ENCODE data around the gene CADPS2.

Gene CADPS2

GRCh38 chr7:122301858-122302760 is 584.2 kb downstream of the CADPS2 start:
- no peaks in the 10 kb centered on the region for H3K9me3 ChIP-seq (ENCODE audit: severe bottlenecking)
- H3K4me1 ChIP-seq (ENCODE audit: insufficient read depth, poor library complexity, severe bottlenecking), result no peaks in the 10 kb centered on the region
- no peak overlapping the region for H3K27ac ChIP-seq (ENCODE audit: poor library complexity, severe bottlenecking)
- DNase-seq (ENCODE audit: low spot score) (no peak), ATAC-seq (ENCODE audit: low read depth) (0 out of 3 replicates have a peak, but pooled peaks have one; percentile 15)
- no peaks in the 10 kb centered on the region for H3K36me3 ChIP-seq (ENCODE audit: low read depth)
- H3K4me3 ChIP-seq (ENCODE audit: severe bottlenecking), result no peak overlapping the region
- TF ChIP-seq, protein P1, sequence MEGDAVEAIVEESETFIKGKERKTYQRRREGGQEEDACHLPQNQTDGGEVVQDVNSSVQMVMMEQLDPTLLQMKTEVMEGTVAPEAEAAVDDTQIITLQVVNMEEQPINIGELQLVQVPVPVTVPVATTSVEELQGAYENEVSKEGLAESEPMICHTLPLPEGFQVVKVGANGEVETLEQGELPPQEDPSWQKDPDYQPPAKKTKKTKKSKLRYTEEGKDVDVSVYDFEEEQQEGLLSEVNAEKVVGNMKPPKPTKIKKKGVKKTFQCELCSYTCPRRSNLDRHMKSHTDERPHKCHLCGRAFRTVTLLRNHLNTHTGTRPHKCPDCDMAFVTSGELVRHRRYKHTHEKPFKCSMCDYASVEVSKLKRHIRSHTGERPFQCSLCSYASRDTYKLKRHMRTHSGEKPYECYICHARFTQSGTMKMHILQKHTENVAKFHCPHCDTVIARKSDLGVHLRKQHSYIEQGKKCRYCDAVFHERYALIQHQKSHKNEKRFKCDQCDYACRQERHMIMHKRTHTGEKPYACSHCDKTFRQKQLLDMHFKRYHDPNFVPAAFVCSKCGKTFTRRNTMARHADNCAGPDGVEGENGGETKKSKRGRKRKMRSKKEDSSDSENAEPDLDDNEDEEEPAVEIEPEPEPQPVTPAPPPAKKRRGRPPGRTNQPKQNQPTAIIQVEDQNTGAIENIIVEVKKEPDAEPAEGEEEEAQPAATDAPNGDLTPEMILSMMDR (IDR thresholded peaks at IDR 0.05; ENCODE audit: poor library complexity, severe bottlenecking), result no peak
- H3K27me3 ChIP-seq (ENCODE audit: insufficient read depth, poor library complexity, severe bottlenecking), result peaks cover 99% of the 10 kb centered on the region

- peaks cover 94% of the 10 kb centered on the region for H3K27me3 ChIP-seq (ENCODE audit: insufficient read depth, poor library complexity, severe bottlenecking)
- no peak overlapping the region for H3K4me3 ChIP-seq (ENCODE audit: severe bottlenecking)
- H3K36me3 ChIP-seq (ENCODE audit: low read depth), result no peaks in the 10 kb centered on the region
- ATAC-seq (ENCODE audit: low read depth) (no peak), DNase-seq (ENCODE audit: low spot score) (no peak)
- no peak overlapping the region for H3K27ac ChIP-seq (ENCODE audit: poor library complexity, severe bottlenecking)
- TF ChIP-seq, protein P1 (IDR thresholded peaks at IDR 0.05; ENCODE audit: poor library complexity, severe bottlenecking), result no peak
- H3K9me3 ChIP-seq (ENCODE audit: severe bottlenecking), result no peaks in the 10 kb centered on the region
- H3K4me1 ChIP-seq (ENCODE audit: insufficient read depth, poor library complexity, severe bottlenecking), result no peaks in the 10 kb centered on the region
Measured at GRCh38 chr7:122300956-122301833, 585.1 kb downstream of the CADPS2 start.

- no peak overlapping the region for H3K4me3 ChIP-seq (ENCODE audit: severe bottlenecking)
- no peaks in the 10 kb centered on the region for H3K9me3 ChIP-seq (ENCODE audit: severe bottlenecking)
- H3K36me3 ChIP-seq (ENCODE audit: low read depth), result no peaks in the 10 kb centered on the region
- no peaks in the 10 kb centered on the region for H3K4me1 ChIP-seq (ENCODE audit: insufficient read depth, poor library complexity, severe bottlenecking)
- H3K27ac ChIP-seq (ENCODE audit: poor library complexity, severe bottlenecking), result no peak overlapping the region
- ATAC-seq (ENCODE audit: low read depth), result no peak
- TF ChIP-seq, protein P1 (IDR thresholded peaks at IDR 0.05; ENCODE audit: poor library complexity, severe bottlenecking), result no peak
- DNase-seq (ENCODE audit: low spot score), result no peak
- peaks cover 89% of the 10 kb centered on the region for H3K27me3 ChIP-seq (ENCODE audit: insufficient read depth, poor library complexity, severe bottlenecking)
Measured at GRCh38 chr7:122300211-122300932, 585.9 kb downstream of the CADPS2 start.

DNA sequence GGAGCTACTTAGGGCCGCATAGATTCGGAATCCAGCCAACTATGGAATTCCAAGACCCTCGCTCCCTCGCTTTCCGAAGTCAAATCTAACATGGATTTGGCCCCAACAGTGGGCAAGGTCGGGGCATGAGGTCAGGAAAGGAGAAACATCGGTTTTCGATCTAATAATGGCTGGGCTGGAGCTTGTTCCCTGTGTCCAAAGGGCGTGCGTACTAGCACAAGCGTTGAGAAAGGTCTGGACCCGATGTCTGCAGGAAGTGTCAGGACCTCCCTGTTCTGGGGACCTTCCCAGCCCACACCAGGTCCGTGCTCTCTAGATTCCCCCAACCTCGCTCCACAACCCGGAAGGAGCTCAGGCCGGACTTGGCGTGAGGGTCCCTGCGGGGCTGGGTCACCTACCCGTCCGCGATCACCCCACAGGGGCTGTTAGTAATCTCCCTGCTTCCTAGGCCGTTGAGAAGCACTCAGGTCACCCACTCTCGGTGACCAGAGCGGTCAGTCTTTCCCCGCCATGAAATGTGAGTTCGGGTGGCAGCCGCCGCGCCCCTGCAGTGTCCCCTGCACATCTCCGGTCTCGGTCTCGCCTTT is 586.5 kb downstream of the CADPS2 start:
- no peaks in the 10 kb centered on the region for H3K4me1 ChIP-seq (ENCODE audit: insufficient read depth, poor library complexity, severe bottlenecking)
- H3K36me3 ChIP-seq (ENCODE audit: low read depth), result no peaks in the 10 kb centered on the region
- H3K27ac ChIP-seq (ENCODE audit: poor library complexity, severe bottlenecking), result no peak overlapping the region
- peaks cover 85% of the 10 kb centered on the region for H3K27me3 ChIP-seq (ENCODE audit: insufficient read depth, poor library complexity, severe bottlenecking)
- DNase-seq (ENCODE audit: low spot score), result no peak
- H3K9me3 ChIP-seq (ENCODE audit: severe bottlenecking), result no peaks in the 10 kb centered on the region
- TF ChIP-seq, protein P1 (IDR thresholded peaks at IDR 0.05; ENCODE audit: poor library complexity, severe bottlenecking), result no peak
- no peak overlapping the region for H3K4me3 ChIP-seq (ENCODE audit: severe bottlenecking)
- ATAC-seq (ENCODE audit: low read depth), result no peak
